Endothelial cell of umbilical vein (primary cell): ENCODE measurements around the gene ANGEL1. TPM values are rescaled to one million over a fixed set of nuclear protein-coding genes. Genes with fewer than 3 reads are reported as not detected.

Experiments
- BruUV-seq: library from RNA; stranded (reverse); fragments of 400-500 nt; replicated peaks from 2 replicates; lab custom pipeline; 2021; lab: Mats Ljungman, UMichigan
- CTCF ChIA-PET: fragments of 300-600, 350-600 bp; sonication (Branson Sonifier 250); formaldehyde crosslinking; loops from one replicate; lab custom pipeline; 2021; ENCODE audit warnings: antibody characterized with exemption, inconsistent platforms; lab: Charles Lee
- POLR2A ChIA-PET: fragments of 300-600, 350-600 bp; sonication (Branson Sonifier 250); formaldehyde crosslinking; loops from one replicate; lab custom pipeline; 2021; ENCODE audit warnings: antibody characterized with exemption, inconsistent platforms; lab: Charles Lee
- DNase-seq: peaks from one replicate; pipeline ENCODE4 v3.0.0-alpha.2; 2011; ENCODE audit warnings: low read depth, low spot score
- FAIRE-seq: peaks from 2 replicates; lab custom pipeline; 2011; peaks lifted over from hg19 to GRCh38; lab: Jason Lieb, UNC
- H2AFZ ChIP-seq: 2 replicates; pipeline ENCODE4 v1.6.0; 2012; ENCODE audit warnings: low read depth, low read length, control low read depth, inconsistent platforms
- H3K27ac ChIP-seq: 2 replicates; pipeline ENCODE4 v1.5.1; 2011; ENCODE audit warnings: low read depth, mild to moderate bottlenecking, control low read depth, low read length, moderate library complexity; ENCODE audit not compliant: insufficient read depth
- H3K27me3 ChIP-seq, 2 experiments: 2 replicates each; pipeline versions ENCODE4 v1.6.0 to v1.6.1; 2011; ENCODE audit warnings: low read length in 2 of 2, mixed read lengths in 1 of 2; ENCODE audit not compliant: control insufficient read depth in 2 of 2, insufficient read depth in 2 of 2
- H3K36me3 ChIP-seq, 2 experiments: 2 replicates in 1 of 2; 3 replicates in 1 of 2; pipeline ENCODE4 v1.5.1; 2011; ENCODE audit warnings: low read length in 2 of 2, mild to moderate bottlenecking in 1 of 2, moderate library complexity in 1 of 2; ENCODE audit not compliant: control insufficient read depth in 2 of 2, insufficient read depth in 2 of 2; ENCODE audit errors: extremely low read depth in 1 of 2
- H3K4me1 ChIP-seq: 3 replicates; pipeline ENCODE4 v1.5.1; 2011; ENCODE audit warnings: mild to moderate bottlenecking, low read length; ENCODE audit not compliant: control insufficient read depth, insufficient read depth; ENCODE audit errors: extremely low read depth
- H3K4me2 ChIP-seq: 2 replicates; pipeline ENCODE4 v1.6.1; 2011; ENCODE audit warnings: low read length, control low read depth, mixed read lengths; ENCODE audit not compliant: insufficient read depth
- H3K4me3 ChIP-seq, 3 experiments: fragments of 200-600 bp in 1 of 3; sonication (generic), shearing (Covaris generic) in 1 of 3; replicated peaks in 1 of 3; 2 replicates each; pipeline ENCODE4 v1.5.1; 2011 to 2016; ENCODE audit warnings: control low read depth in 3 of 3, low read length in 3 of 3, mild to moderate bottlenecking in 2 of 3, inconsistent platforms in 1 of 3, low read depth in 1 of 3, moderate library complexity in 1 of 3; ENCODE audit not compliant: insufficient read depth in 1 of 3
- H3K79me2 ChIP-seq: 2 replicates; pipeline ENCODE4 v1.6.0; 2012; ENCODE audit warnings: low read length, inconsistent platforms; ENCODE audit not compliant: control insufficient read depth, insufficient read depth
- H3K9ac ChIP-seq: replicated peaks from 2 replicates; pipeline ENCODE3; 2011; ENCODE audit warnings: low read length, control low read depth; ENCODE audit not compliant: insufficient read depth; ENCODE audit errors: extremely low read depth
- H3K9me1 ChIP-seq: replicated peaks from 3 replicates; pipeline ENCODE4 v1.6.0; 2011; ENCODE audit warnings: mild to moderate bottlenecking, low read length; ENCODE audit not compliant: control insufficient read depth, insufficient read depth; ENCODE audit errors: extremely low read depth
- H3K9me3 ChIP-seq: replicated peaks from 2 replicates; pipeline ENCODE4 v1.5.1; 2012; ENCODE audit warnings: low read length, inconsistent platforms; ENCODE audit not compliant: control insufficient read depth, insufficient read depth
- H4K20me1 ChIP-seq: replicated peaks from 2 replicates; pipeline ENCODE3; 2011; ENCODE audit warnings: mild to moderate bottlenecking, low read length; ENCODE audit not compliant: control insufficient read depth, insufficient read depth; ENCODE audit errors: extremely low read depth
- EZH2 ChIP-seq: IDR thresholded peaks from 2 replicates; pipeline ENCODE4 v1.6.1; 2012; ENCODE audit warnings: borderline replicate concordance, low read depth, mild to moderate bottlenecking, moderate library complexity, low read length, inconsistent platforms; ENCODE audit not compliant: severe bottlenecking
- GATA2 ChIP-seq: IDR thresholded peaks from 2 replicates; pipeline ENCODE4 v1.7.0; 2011; ENCODE audit warnings: low read depth, mild to moderate bottlenecking, moderate library complexity, mixed read lengths, low read length; ENCODE audit not compliant: insufficient read length, insufficient read depth
- JUN ChIP-seq: IDR thresholded peaks from 2 replicates; pipeline ENCODE4 v1.6.1; 2011; ENCODE audit warnings: borderline replicate concordance, low read depth; ENCODE audit not compliant: insufficient read length, insufficient read depth
- MYC ChIP-seq: IDR thresholded peaks from one replicate; pipeline ENCODE4 v1.6.1; 2011; ENCODE audit warnings: mild to moderate bottlenecking, low read depth, low read length
- POLR2A ChIP-seq: IDR thresholded peaks from 2 replicates; pipeline ENCODE4 v1.6.1; 2012; ENCODE audit warnings: low read depth, mild to moderate bottlenecking, control low read depth, low read length
- POLR2AphosphoS5 ChIP-seq: IDR thresholded peaks from 2 replicates; pipeline ENCODE4 v1.6.1; 2012; ENCODE audit warnings: low read depth, mild to moderate bottlenecking, control low read depth, low read length, moderate library complexity; ENCODE audit not compliant: insufficient read depth
- dilution Hi-C: fragments of 300-500 bp; cut with MboI; formaldehyde crosslinking; loops from one replicate; pipeline ENCODE4 v1.15.0; 2019; ENCODE audit warnings: low sequenced_read_pairs; ENCODE audit not compliant: extremely low pct_ligation_motif_present
- intact Hi-C: fragments of 100-400 bp; cut with micrococcal nuclease; formaldehyde crosslinking; loops from one replicate; pipeline ENCODE4 v1.10.0; 2022
- polyA plus RNA-seq, 4 experiments: library from polyadenylated mRNA; depleted of rRNA in 3 of 4; stranded (reverse) in 3 of 4; unstranded in 1 of 4; fragments of >200 nt; gene quantifications; 2 replicates each; pipeline versions ENCODE4 v1.2.1 to v1.2.3, GENCODE V29; 2011 to 2012; ENCODE audit warnings: missing spikeins in 1 of 4
- total RNA-seq: library from RNA; stranded (reverse); gene quantifications from 2 replicates; pipeline ENCODE4 v1.2.3, GENCODE V29; 2021
- TF ChIP-seq, protein P1 (sequence below): IDR thresholded peaks from 2 replicates; pipeline ENCODE4 v1.6.1; 2011; ENCODE audit not compliant: insufficient read depth, insufficient read length
- TF ChIP-seq, protein P2 (sequence below), 2 donors: IDR thresholded peaks; 1 replicate in 1 of 2; 2 replicates in 1 of 2; pipeline ENCODE4 v1.5.1; 2011; ENCODE audit warnings: low read length in 2 of 2, mild to moderate bottlenecking in 2 of 2, moderate library complexity in 2 of 2, control low read depth in 1 of 2, inconsistent platforms in 1 of 2, low read depth in 1 of 2; ENCODE audit not compliant: insufficient read depth in 1 of 2; ENCODE audit errors: extremely low read depth in 1 of 2

Gene ANGEL1
- total and polyA plus RNA-seq, 2 donors (not counting 3 experiments of a cell fraction or from before 2014, with no cell fraction given): 14.8 to 22.0 TPM

DNA sequence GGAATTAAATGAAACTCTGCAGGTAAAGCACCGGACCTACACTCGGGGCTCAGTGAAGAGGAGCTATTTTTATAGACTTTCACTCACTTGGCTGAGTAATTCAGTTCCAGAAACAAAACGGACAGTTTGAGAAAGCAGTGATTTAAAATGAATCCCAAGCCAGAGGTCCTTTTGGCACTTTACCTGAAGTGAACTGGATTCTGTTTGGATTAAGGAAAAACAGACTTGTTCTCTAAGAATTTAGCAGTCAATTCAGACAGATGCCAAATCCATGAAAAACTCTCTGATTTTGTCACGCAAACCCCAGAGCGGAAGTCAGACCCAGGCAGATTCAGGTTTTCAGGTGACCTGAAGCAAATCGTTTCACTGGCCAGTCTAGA lies 56.3 kb downstream of the ANGEL1 start:
- H3K4me2 ChIP-seq: no peak overlapping the region
- TF ChIP-seq, protein P1, sequence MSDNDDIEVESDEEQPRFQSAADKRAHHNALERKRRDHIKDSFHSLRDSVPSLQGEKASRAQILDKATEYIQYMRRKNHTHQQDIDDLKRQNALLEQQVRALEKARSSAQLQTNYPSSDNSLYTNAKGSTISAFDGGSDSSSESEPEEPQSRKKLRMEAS: no peak
- no peak for TF ChIP-seq POLR2A
- no peak for TF ChIP-seq EZH2
- no peak for TF ChIP-seq POLR2AphosphoS5
- no peak for TF ChIP-seq JUN
- no peak for TF ChIP-seq GATA2
- TF ChIP-seq, protein P2, sequence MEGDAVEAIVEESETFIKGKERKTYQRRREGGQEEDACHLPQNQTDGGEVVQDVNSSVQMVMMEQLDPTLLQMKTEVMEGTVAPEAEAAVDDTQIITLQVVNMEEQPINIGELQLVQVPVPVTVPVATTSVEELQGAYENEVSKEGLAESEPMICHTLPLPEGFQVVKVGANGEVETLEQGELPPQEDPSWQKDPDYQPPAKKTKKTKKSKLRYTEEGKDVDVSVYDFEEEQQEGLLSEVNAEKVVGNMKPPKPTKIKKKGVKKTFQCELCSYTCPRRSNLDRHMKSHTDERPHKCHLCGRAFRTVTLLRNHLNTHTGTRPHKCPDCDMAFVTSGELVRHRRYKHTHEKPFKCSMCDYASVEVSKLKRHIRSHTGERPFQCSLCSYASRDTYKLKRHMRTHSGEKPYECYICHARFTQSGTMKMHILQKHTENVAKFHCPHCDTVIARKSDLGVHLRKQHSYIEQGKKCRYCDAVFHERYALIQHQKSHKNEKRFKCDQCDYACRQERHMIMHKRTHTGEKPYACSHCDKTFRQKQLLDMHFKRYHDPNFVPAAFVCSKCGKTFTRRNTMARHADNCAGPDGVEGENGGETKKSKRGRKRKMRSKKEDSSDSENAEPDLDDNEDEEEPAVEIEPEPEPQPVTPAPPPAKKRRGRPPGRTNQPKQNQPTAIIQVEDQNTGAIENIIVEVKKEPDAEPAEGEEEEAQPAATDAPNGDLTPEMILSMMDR (IDR thresholded peaks at IDR 0.05; ENCODE audit: extremely low read depth in 1 of 2, insufficient read depth in 1 of 2, low read depth in 1 of 2, low read length in 2 of 2): no peak
- TF ChIP-seq MYC: no peak
- H3K9me3 ChIP-seq: no peaks in the 10 kb centered on the region
- H3K27ac ChIP-seq: no peak overlapping the region
- H2AFZ ChIP-seq: no peak overlapping the region
- H3K36me3 ChIP-seq: no peaks in the 10 kb centered on the region
- H3K79me2 ChIP-seq: no peaks in the 10 kb centered on the region
- dilution Hi-C loops (no loop called here), intact Hi-C loops (no loop called here)
- no peak overlapping the region for H3K9ac ChIP-seq
- peaks cover 2 to 6% of the 10 kb centered on the region in 2 experiments for H3K27me3 ChIP-seq
- no peaks in the 10 kb centered on the region for H3K9me1 ChIP-seq
- ChIA-PET CTCF (interaction anchor here (1.0 to 2.2 kb wide), 4 partner anchors 13 to 40 kb away, joined by 3 to 8 read pairs (median 4); no protein-coding TSS in a partner anchor), POLR2A (no interaction called here)
- H4K20me1 ChIP-seq: no peaks in the 10 kb centered on the region
- BruUV-seq: no TSS peak
- no peak for DNase-seq
- FAIRE-seq: no peak
- peaks cover 7% of the 10 kb centered on the region for H3K4me1 ChIP-seq
- H3K4me3 ChIP-seq: no peak overlapping the region
